ENCODE measurements around the gene HSPA1L.
"Not testable (repeated sequence)": the region's sequence is repeated elsewhere in the genome, so short reads cannot be mapped to it uniquely, and the experiment has no call there.

The HSPA1L gene

GRCh38 chr6:31805939-31806469, 9.1 kb downstream of the HSPA1L start:
- H3K4me3 ChIP-seq (ENCODE audit: low read depth, low read length, poor library complexity, severe bottlenecking): peak overlapping the region; percentile 93
- H3K4me2 ChIP-seq (ENCODE audit: low read length): peak overlapping the region; percentile 96
- H3K27me3 ChIP-seq (ENCODE audit: insufficient read depth, low read length): no peaks in the 10 kb centered on the region
- no peaks in the 10 kb centered on the region for H3F3A ChIP-seq (ENCODE audit: insufficient read depth, low read length)
- H3K9ac ChIP-seq (ENCODE audit: low read length): peak overlapping the region; percentile 98
- peaks cover 21% of the 10 kb centered on the region for H3K36me3 ChIP-seq (ENCODE audit: insufficient read depth, low read length)
- peak overlapping the region; percentile 59 for H3K27ac ChIP-seq (ENCODE audit: low read depth, low read length, poor library complexity, severe bottlenecking)
- H3K4me1 ChIP-seq (ENCODE audit: insufficient read depth, low read length, severe bottlenecking): peaks cover 14% of the 10 kb centered on the region
- peaks cover 9% of the 10 kb centered on the region for H3K79me2 ChIP-seq (ENCODE audit: insufficient read depth, low read length)
- H4K20me1 ChIP-seq (ENCODE audit: insufficient read depth, low read length): no peaks in the 10 kb centered on the region
- no peaks in the 10 kb centered on the region for H3K9me2 ChIP-seq (ENCODE audit: low read depth, low read length)
- TF ChIP-seq CTCF (IDR thresholded peaks at IDR 0.05; ENCODE audit: low read length) (no peak), EZH2 (IDR thresholded peaks at IDR 0.05; ENCODE audit: borderline replicate concordance, low read length) (no peak)
- H3K9me3 ChIP-seq (ENCODE audit: low read length): no peaks in the 10 kb centered on the region
- H2AFZ ChIP-seq (ENCODE audit: low read length): 0 out of 2 replicates have a peak overlapping the region, but pooled peaks have one; percentile 45

GRCh38 chr6:31801031-31801927, 13.8 kb downstream of the HSPA1L start:
- Histone ChIP-seq H3K36me3 (ENCODE audit: insufficient read depth, low read length) (peaks cover 30% of the 10 kb centered on the region), H3K4me1 (ENCODE audit: insufficient read depth, low read length, severe bottlenecking) (peaks cover 21% of the 10 kb centered on the region)
- H4K20me1 ChIP-seq (ENCODE audit: insufficient read depth, low read length); H3K9ac ChIP-seq (ENCODE audit: low read length); H3F3A ChIP-seq (ENCODE audit: insufficient read depth, low read length); H3K79me2 ChIP-seq (ENCODE audit: insufficient read depth, low read length); H3K9me2 ChIP-seq (ENCODE audit: low read depth, low read length); H2AFZ ChIP-seq (ENCODE audit: low read length); H3K9me3 ChIP-seq (ENCODE audit: low read length); H3K27ac ChIP-seq (ENCODE audit: low read depth, low read length, poor library complexity, severe bottlenecking); H3K4me3 ChIP-seq (ENCODE audit: low read depth, low read length, poor library complexity, severe bottlenecking); H3K27me3 ChIP-seq (ENCODE audit: insufficient read depth, low read length); H3K4me2 ChIP-seq (ENCODE audit: low read length): not testable (repeated sequence)

- Histone ChIP-seq H3K9me3 (ENCODE audit: low read length) (no peaks in the 10 kb centered on the region), H3K4me3 (ENCODE audit: low read depth, low read length, poor library complexity, severe bottlenecking) (no peak overlapping the region), H3F3A (ENCODE audit: insufficient read depth, low read length) (0 out of 2 replicates have a peak, but pooled peaks cover 6% of the 10 kb centered on the region), H3K36me3 (ENCODE audit: insufficient read depth, low read length) (peaks cover 30% of the 10 kb centered on the region), H3K27ac (ENCODE audit: low read depth, low read length, poor library complexity, severe bottlenecking) (no peak overlapping the region), H3K9me2 (ENCODE audit: low read depth, low read length) (no peaks in the 10 kb centered on the region), H2AFZ (ENCODE audit: low read length) (no peak overlapping the region), H3K4me1 (ENCODE audit: insufficient read depth, low read length, severe bottlenecking) (peaks cover 15% of the 10 kb centered on the region), H3K79me2 (ENCODE audit: insufficient read depth, low read length) (peaks cover 6% of the 10 kb centered on the region; the same call in 1 of the 2 replicates), H3K9ac (ENCODE audit: low read length) (no peak overlapping the region), H3K27me3 (ENCODE audit: insufficient read depth, low read length) (no peaks in the 10 kb centered on the region), H4K20me1 (ENCODE audit: insufficient read depth, low read length) (no peaks in the 10 kb centered on the region), H3K4me2 (ENCODE audit: low read length) (no peak overlapping the region)
- no peak for TF ChIP-seq CTCF (IDR thresholded peaks at IDR 0.05; ENCODE audit: low read length)
- TF ChIP-seq EZH2 (IDR thresholded peaks at IDR 0.05; ENCODE audit: borderline replicate concordance, low read length): no peak
Measured at GRCh38 chr6:31799781-31800180, 15.3 kb downstream of the HSPA1L start.
